Endodermal cell (in vitro differentiated cells): ENCODE results near the gene TMEM101. TPM values are rescaled to one million over a fixed set of nuclear protein-coding genes. Genes with fewer than 3 reads are reported as not detected.

Experiments
- DNase-seq: peaks from one replicate; pipeline ENCODE4 v3.0.0-alpha.2; 2017
- H3K27ac ChIP-seq: 2 replicates; pipeline ENCODE4 v1.5.1; 2013; ENCODE audit warnings: mild to moderate bottlenecking, low read depth, low read length, moderate library complexity
- H3K27me3 ChIP-seq: 2 replicates; pipeline ENCODE4 v1.6.1; 2013; ENCODE audit warnings: mild to moderate bottlenecking, low read length, moderate library complexity; ENCODE audit not compliant: insufficient read depth, control insufficient read depth, poor library complexity, severe bottlenecking
- H3K36me3 ChIP-seq: 2 replicates; pipeline ENCODE4 v1.7.0; 2013; ENCODE audit warnings: mild to moderate bottlenecking, low read length, moderate library complexity; ENCODE audit not compliant: control insufficient read depth, insufficient read depth
- H3K4me1 ChIP-seq: one replicate; pipeline ENCODE4 v1.7.0; 2013; ENCODE audit warnings: low read length; ENCODE audit not compliant: control insufficient read depth, insufficient read depth
- H3K4me3 ChIP-seq: 2 replicates; pipeline ENCODE4 v1.5.1; 2013; ENCODE audit warnings: mild to moderate bottlenecking, low read length, moderate library complexity
- H3K9ac ChIP-seq: 2 replicates; pipeline ENCODE4 v1.6.1; 2013; ENCODE audit warnings: mild to moderate bottlenecking, low read length, moderate library complexity; ENCODE audit not compliant: poor library complexity, severe bottlenecking; ENCODE audit errors: extremely low read depth
- H3K9me3 ChIP-seq: 2 replicates; pipeline ENCODE4 v1.6.1; 2013; ENCODE audit warnings: mild to moderate bottlenecking, low read length, moderate library complexity; ENCODE audit not compliant: control insufficient read depth
- H3K27ac Mint-ChIP-seq: 2 replicates; pipeline ENCODE4 v1.8.0; 2020; ENCODE audit warnings: mixed read lengths
- H3K27me3 Mint-ChIP-seq: 2 replicates; pipeline ENCODE4 v1.8.0; 2021; ENCODE audit warnings: mild to moderate bottlenecking, mixed read lengths; ENCODE audit not compliant: insufficient read depth
- H3K36me3 Mint-ChIP-seq: 2 replicates; pipeline ENCODE4 v1.8.0; 2020; ENCODE audit warnings: low read depth, mixed read lengths
- H3K4me1 Mint-ChIP-seq: 2 replicates; pipeline ENCODE4 v1.8.0; 2020; ENCODE audit warnings: mixed read lengths
- H3K4me3 Mint-ChIP-seq: 2 replicates; pipeline ENCODE4 v1.8.0; 2020; ENCODE audit warnings: mild to moderate bottlenecking, moderate library complexity, mixed read lengths
- H3K9me3 Mint-ChIP-seq: 2 replicates; pipeline ENCODE4 v1.8.0; 2020; ENCODE audit warnings: mild to moderate bottlenecking, mixed read lengths
- WGBS, 2 experiments: methylation state at CpG; one replicate each; pipeline versions ENCODE4 v1.1.5 to v1.1.7; 2013; ENCODE audit warnings: missing lambda C conversion rate in 2 of 2, mixed read lengths in 1 of 2; ENCODE audit not compliant: insufficient coverage in 1 of 2, insufficient read length in 1 of 2; 5-methylcytosine and 5-hydroxymethylcytosine counted together
- total RNA-seq, 2 donors: library from RNA; stranded (reverse); fragmentation: NEBNext Ultra II Directional in 1 of 2; extraction: Animal tissue kit (Norgen Biotek cat#: 25700) in 1 of 2; gene quantifications; 2 replicates in 1 of 2; 3 replicates in 1 of 2; pipeline ENCODE4 v1.2.1, GENCODE V29; 2021
- TF ChIP-seq, protein P1 (sequence below): fragments of 200-600 bp; sonication (generic); conservative IDR thresholded peaks from 2 replicates; pipeline ENCODE4 v1.5.0; 2021; ENCODE audit warnings: antibody characterized with exemption, mild to moderate bottlenecking

The TMEM101 gene
- total RNA-seq, 2 donors from 2014 or later = 27.2 to 27.7 TPM

DNA sequence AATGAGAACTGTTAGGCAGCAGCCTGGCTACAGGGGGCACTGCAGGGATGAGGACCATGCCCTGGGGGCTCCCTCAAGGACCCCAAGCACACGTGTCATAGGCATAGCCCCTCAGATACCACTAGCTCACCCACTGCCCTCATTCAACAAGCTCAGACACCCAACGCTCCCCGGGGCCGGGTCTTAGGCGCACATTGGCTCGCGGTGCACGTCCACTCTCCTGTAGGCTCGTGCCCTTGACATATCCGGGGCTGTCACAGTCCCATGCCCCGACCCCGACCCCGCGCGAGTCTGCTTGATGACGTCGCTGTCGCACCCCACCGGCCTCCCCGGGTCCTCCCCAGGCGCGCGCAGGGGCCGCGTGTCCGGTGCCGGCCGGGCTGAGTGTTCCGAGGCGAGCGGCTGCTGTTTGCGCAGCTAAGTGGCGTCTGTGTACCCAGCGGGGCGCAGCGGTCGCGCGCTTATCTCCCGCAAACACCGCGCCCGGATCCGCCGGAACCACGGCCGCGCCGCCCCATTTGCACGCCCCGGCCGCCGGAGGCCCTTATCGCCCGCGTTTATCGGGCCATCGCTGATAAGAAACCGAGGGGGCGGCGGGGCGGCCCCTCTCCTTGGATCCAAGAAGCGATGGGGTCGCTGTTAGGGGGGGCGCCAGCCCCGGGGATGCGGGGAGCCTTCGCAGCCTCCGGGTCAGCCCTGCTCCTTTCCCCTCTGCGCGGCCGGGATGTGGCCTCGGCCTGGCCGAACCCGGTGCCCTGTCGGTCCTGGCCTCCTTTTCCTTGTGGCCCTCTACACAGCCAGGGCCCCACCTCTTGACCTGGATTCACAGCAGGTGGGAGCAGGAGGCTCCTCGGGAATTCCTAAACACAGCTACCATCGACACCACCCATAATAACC is 31.0 kb downstream of the TMEM101 start:
- Mint-ChIP-seq H3K36me3 (no peaks in the 10 kb centered on the region), H3K4me3 (peak overlapping the region; percentile 57), H3K4me1 (no peaks in the 10 kb centered on the region), H3K9me3 (no peaks in the 10 kb centered on the region), H3K27ac (no peak overlapping the region), H3K27me3 (peaks cover 54% of the 10 kb centered on the region)
- peak; percentile 91 for DNase-seq
- Histone ChIP-seq H3K4me1 (no peaks in the 10 kb centered on the region), H3K36me3 (no peaks in the 10 kb centered on the region), H3K27ac (no peak overlapping the region), H3K9me3 (no peaks in the 10 kb centered on the region), H3K9ac (no peak overlapping the region), H3K4me3 (peak overlapping the region; percentile 75), H3K27me3 (peaks cover 25% of the 10 kb centered on the region)
- TF ChIP-seq, protein P1, sequence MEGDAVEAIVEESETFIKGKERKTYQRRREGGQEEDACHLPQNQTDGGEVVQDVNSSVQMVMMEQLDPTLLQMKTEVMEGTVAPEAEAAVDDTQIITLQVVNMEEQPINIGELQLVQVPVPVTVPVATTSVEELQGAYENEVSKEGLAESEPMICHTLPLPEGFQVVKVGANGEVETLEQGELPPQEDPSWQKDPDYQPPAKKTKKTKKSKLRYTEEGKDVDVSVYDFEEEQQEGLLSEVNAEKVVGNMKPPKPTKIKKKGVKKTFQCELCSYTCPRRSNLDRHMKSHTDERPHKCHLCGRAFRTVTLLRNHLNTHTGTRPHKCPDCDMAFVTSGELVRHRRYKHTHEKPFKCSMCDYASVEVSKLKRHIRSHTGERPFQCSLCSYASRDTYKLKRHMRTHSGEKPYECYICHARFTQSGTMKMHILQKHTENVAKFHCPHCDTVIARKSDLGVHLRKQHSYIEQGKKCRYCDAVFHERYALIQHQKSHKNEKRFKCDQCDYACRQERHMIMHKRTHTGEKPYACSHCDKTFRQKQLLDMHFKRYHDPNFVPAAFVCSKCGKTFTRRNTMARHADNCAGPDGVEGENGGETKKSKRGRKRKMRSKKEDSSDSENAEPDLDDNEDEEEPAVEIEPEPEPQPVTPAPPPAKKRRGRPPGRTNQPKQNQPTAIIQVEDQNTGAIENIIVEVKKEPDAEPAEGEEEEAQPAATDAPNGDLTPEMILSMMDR = peak; percentile 79
- 3% methylated on average over 59 to 78 of the region's 78 CpGs for WGBS, 2 experiments

- no peaks in the 10 kb centered on the region for H3K9me3 Mint-ChIP-seq
These were observed 31.6 kb downstream of the TMEM101 start for GRCh38 chr17:43983196-43983514.

DNA sequence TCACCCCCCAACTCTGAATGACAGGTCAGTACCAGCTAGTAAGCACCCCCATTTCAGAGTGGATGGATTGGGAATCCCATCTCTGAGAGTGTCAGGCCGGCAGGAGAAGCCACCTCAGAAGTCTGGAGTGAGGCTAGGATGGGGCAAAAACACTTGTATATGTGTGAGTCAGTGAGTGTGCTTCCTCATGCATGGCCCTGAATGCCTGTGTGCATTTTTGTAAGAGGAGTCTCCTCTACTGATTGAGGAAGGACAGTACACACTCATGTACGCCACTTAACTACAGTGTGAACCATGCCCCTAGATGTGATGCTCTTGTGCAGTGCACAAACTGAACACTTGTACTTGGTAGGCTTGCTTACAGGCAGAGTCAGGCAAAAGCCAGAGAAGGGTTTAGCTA is 32.6 kb downstream of the TMEM101 start:
- H3K27ac ChIP-seq = no peak overlapping the region
- H3K4me1 Mint-ChIP-seq = no peaks in the 10 kb centered on the region
- peaks cover 62% of the 10 kb centered on the region for H3K27me3 Mint-ChIP-seq
- H3K9ac ChIP-seq = no peak overlapping the region
- TF ChIP-seq, protein P1 = no peak
- peaks cover 40% of the 10 kb centered on the region for H3K27me3 ChIP-seq
- H3K36me3 ChIP-seq = no peaks in the 10 kb centered on the region
- no peaks in the 10 kb centered on the region for H3K9me3 ChIP-seq
- no peak overlapping the region for H3K27ac Mint-ChIP-seq
- no peaks in the 10 kb centered on the region for H3K4me1 ChIP-seq
- no peaks in the 10 kb centered on the region for H3K36me3 Mint-ChIP-seq
- no peak overlapping the region for H3K4me3 Mint-ChIP-seq
- no peak for DNase-seq
- H3K9me3 Mint-ChIP-seq = no peaks in the 10 kb centered on the region
- WGBS, 2 experiments = 86 to 100% methylated on average over 2 of the region's 2 CpGs
- no peak overlapping the region for H3K4me3 ChIP-seq

More at GRCh38 chr17:43983196-43983514, 31.6 kb downstream of the TMEM101 start:
- no peak for DNase-seq
- Mint-ChIP-seq H3K36me3 (no peaks in the 10 kb centered on the region), H3K4me3 (peak overlapping the region; percentile 57), H3K27me3 (peaks cover 57% of the 10 kb centered on the region), H3K27ac (no peak overlapping the region), H3K4me1 (no peaks in the 10 kb centered on the region)
- no peak overlapping the region for H3K27ac ChIP-seq
- peak overlapping the region; percentile 75 for H3K4me3 ChIP-seq
- TF ChIP-seq, protein P1 = no peak
- H3K36me3 ChIP-seq = no peaks in the 10 kb centered on the region
- peaks cover 31% of the 10 kb centered on the region for H3K27me3 ChIP-seq
- no peaks in the 10 kb centered on the region for H3K9me3 ChIP-seq
- WGBS, 2 experiments = 47% methylated on average over 5 of the region's 5 CpGs; no CpG with 5 or more reads in 1 of the 2 experiments
- no peaks in the 10 kb centered on the region for H3K4me1 ChIP-seq
- H3K9ac ChIP-seq = no peak overlapping the region
